ENCODE results near the gene NELFCD. TPM values are rescaled to one million over a fixed set of nuclear protein-coding genes. Genes with fewer than 3 reads are reported as not detected.

The NELFCD gene
- total and polyA plus RNA-seq, 4 donors = 31.5 to 93.9 (median 42.4) TPM

DNA sequence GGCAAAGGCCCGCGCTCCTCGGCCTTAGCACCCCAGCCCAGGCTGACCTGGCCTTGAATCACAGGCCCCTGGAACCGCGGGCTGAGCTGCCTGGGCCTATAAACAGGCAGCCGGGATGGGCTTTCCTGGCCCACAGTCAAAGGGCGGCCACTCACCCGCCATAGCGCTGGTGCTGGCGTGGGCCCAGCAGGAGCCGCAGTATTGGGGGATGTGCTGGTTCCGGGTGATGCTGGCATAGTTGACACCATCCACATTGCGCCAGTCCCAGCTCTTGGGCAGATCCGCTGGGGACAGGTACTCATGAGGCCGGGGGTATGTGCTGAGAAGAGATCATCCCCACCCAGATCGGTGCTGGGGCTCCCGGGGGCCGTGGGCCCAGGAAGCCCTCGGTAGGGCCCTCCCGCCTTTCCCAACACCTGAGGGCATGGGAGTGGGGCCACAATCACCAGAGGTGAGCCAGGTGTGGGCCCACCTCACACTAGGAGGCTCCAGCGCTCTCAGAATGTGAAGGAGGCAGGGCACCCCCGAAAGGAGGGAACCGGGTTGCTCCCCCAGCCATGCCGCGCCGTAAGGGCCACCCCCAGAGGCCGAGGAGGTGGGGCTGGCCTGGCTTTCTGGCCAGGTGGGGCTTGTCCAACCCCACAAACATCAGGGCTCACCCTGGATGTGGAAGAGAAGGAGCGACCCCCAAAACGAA lies 25.3 kb downstream of the NELFCD start:
- no peak for DNase-seq
- TF ChIP-seq, protein P1, sequence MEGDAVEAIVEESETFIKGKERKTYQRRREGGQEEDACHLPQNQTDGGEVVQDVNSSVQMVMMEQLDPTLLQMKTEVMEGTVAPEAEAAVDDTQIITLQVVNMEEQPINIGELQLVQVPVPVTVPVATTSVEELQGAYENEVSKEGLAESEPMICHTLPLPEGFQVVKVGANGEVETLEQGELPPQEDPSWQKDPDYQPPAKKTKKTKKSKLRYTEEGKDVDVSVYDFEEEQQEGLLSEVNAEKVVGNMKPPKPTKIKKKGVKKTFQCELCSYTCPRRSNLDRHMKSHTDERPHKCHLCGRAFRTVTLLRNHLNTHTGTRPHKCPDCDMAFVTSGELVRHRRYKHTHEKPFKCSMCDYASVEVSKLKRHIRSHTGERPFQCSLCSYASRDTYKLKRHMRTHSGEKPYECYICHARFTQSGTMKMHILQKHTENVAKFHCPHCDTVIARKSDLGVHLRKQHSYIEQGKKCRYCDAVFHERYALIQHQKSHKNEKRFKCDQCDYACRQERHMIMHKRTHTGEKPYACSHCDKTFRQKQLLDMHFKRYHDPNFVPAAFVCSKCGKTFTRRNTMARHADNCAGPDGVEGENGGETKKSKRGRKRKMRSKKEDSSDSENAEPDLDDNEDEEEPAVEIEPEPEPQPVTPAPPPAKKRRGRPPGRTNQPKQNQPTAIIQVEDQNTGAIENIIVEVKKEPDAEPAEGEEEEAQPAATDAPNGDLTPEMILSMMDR (IDR thresholded peaks at IDR 0.05; ENCODE audit: control extremely low read depth, extremely low read depth) = no peak
- Histone ChIP-seq H3K9ac (ENCODE audit: insufficient read depth in 1 of 2, low read length in 2 of 2) (peak overlapping the region; percentile 65 to 67), H3K36me3 (ENCODE audit: control insufficient read depth in 4 of 4, insufficient read depth in 4 of 4, low read length in 4 of 4) (peaks cover 0 to 21% (median under 1%) of the 10 kb centered on the region in 4 donors), H3K27ac (ENCODE audit: low read depth in 1 of 2, low read length in 1 of 2) (peak overlapping the region; percentile 86 to 95), H3K27me3 (ENCODE audit: control insufficient read depth in 3 of 3, insufficient read depth in 3 of 3, low read length in 2 of 3) (no peaks in the 10 kb centered on the region), H3K4me3 (peak overlapping the region; percentile 78), H3K9me3 (ENCODE audit: control insufficient read depth in 4 of 4, insufficient read depth in 3 of 4, low read length in 3 of 4) (no peaks in the 10 kb centered on the region), H3K4me1 (ENCODE audit: control insufficient read depth in 5 of 5, insufficient read depth in 5 of 5, low read length in 5 of 5) (peaks cover 0 to 29% (median 14%) of the 10 kb centered on the region in 5 donors)
- 22 to 38% methylated on average over 29 of the region's 29 CpGs for WGBS, 2 donors
- no peak for ATAC-seq (ENCODE audit: insufficient read depth, low FRiP score)

DNA sequence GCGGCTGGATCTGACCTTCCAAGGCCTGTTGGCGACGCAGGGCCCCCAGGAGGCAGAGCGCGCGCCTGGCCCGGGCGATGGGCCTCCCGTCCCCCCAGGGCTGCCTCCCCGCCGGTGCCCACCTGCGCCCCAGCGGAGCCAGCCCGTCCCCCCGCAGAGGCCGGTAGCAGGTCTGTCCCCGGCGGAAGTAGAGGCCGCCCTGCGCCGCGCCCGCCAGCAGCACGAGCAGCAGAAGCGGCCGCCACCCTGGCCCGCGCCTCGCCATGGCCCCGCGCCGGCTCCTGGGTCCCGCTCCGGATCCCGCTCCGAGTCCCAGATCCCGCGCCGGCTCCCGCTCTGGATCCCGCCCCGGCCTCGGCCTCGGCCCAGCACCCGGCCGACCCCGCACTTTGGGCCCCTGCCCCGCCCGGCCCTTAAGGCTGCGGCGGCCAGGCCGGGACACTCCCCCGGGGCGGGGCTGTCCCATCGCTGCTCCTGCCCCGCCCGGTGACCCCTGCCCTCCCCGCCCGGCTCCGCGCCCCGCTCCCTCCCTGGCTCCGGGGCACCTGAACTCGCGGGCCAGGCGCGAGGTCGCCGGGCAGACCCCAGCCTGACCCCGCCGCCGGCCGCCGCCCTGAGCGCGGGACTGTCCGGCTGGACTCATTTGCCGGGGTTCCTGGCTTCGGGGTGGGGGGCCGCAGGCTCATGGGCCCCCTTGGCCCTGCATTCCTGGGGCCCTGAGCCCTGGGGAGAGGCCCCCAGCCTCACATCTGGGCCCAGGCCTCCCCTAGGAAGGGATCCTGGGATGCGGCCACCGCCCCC lies 26.0 kb downstream of the NELFCD start, which contains the start of gene CTSZ:
Gene CTSZ, minus strand, starts transcription at position 391 of the 801 bp plus-strand sequence. Its CDS starts 126 bp downstream, at position 265.
- Histone ChIP-seq H3K36me3 (ENCODE audit: control insufficient read depth in 4 of 4, insufficient read depth in 4 of 4, low read length in 4 of 4) (peaks cover 0 to 13% (median 0%) of the 10 kb centered on the region in 4 donors), H3K4me3 (peak within 1 kb of the TSS; percentile 78), H3K27me3 (ENCODE audit: control insufficient read depth in 3 of 3, insufficient read depth in 3 of 3, low read length in 2 of 3) (no peaks in the 10 kb centered on the region), H3K4me1 (ENCODE audit: control insufficient read depth in 5 of 5, insufficient read depth in 5 of 5, low read length in 5 of 5) (peaks cover 0 to 29% (median 14%) of the 10 kb centered on the region in 5 donors), H3K9ac (ENCODE audit: insufficient read depth in 1 of 2, low read length in 2 of 2) (peak within 1 kb of the TSS; percentile 65 to 67), H3K27ac (ENCODE audit: low read depth in 1 of 2, low read length in 1 of 2) (peak within 1 kb of the TSS; percentile 86 to 95), H3K9me3 (ENCODE audit: control insufficient read depth in 4 of 4, insufficient read depth in 3 of 4, low read length in 3 of 4) (no peaks in the 10 kb centered on the region)
- ATAC-seq (ENCODE audit: insufficient read depth, low FRiP score) (peak; percentile 63), DNase-seq (peak; percentile 58 to 81 (median 73))
- TF ChIP-seq, protein P1 (IDR thresholded peaks at IDR 0.05; ENCODE audit: control extremely low read depth, extremely low read depth) = no peak
- 4 to 5% methylated on average over 38 to 82 of the region's 82 CpGs for WGBS, 2 donors

DNA sequence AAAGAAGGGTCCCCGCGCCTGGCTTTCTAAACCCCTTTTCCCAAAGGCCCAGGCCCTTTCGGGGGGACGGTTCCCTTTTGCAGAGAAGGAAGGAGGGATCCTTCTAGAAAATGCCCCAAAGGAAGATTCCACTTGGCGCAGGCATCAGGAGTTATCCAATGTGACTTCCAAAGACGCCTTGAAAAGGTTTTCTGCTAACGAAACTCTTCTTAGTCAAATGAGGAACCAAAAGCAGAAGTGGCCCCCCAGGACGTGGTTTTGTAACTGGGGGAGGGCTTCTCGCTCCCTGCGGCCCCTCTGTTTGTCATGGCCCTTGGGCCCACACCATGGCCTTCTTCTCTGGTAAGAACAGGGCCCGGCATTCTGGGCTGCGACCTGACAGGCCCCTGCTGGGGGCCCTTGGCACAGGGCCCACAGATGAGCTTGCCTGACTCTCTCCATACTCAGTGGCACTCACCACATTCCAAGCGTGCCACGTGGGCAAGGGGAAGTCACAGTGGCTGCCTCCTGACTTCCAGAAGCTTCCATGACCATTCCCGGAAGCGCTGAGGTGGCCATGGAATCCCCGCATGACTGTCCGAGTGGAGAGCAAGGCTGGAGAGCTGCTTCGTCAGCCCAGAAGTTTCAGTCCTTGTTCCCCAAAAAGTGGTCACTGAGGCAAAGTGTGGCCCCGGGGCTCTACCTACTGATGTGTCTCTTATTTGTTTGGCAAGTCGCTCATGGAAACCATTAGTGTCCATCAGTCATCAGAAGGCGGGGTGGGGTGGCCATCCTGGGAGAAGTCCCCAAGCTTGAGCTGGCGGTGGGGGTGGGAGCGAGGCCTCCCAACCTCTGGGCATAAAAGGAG lies 26.8 kb downstream of the NELFCD start:
- peak overlapping the region; percentile 86 to 95 for H3K27ac ChIP-seq (ENCODE audit: low read depth in 1 of 2, low read length in 1 of 2)
- H3K36me3 ChIP-seq (ENCODE audit: control insufficient read depth in 4 of 4, insufficient read depth in 4 of 4, low read length in 4 of 4) = peaks cover 0 to 6% (median 0%) of the 10 kb centered on the region in 4 donors
- H3K27me3 ChIP-seq (ENCODE audit: control insufficient read depth in 3 of 3, insufficient read depth in 3 of 3, low read length in 2 of 3) = no peaks in the 10 kb centered on the region
- ATAC-seq (ENCODE audit: insufficient read depth, low FRiP score) (peak; percentile 15), DNase-seq (no peak)
- H3K9me3 ChIP-seq (ENCODE audit: control insufficient read depth in 4 of 4, insufficient read depth in 3 of 4, low read length in 3 of 4) = no peaks in the 10 kb centered on the region
- H3K9ac ChIP-seq (ENCODE audit: insufficient read depth in 1 of 2, low read length in 2 of 2) = no peak overlapping the region
- H3K4me3 ChIP-seq = no peak overlapping the region
- H3K4me1 ChIP-seq (ENCODE audit: control insufficient read depth in 5 of 5, insufficient read depth in 5 of 5, low read length in 5 of 5) = peaks cover 0 to 29% (median 14%) of the 10 kb centered on the region in 5 donors
- TF ChIP-seq, protein P1 (IDR thresholded peaks at IDR 0.05; ENCODE audit: control extremely low read depth, extremely low read depth) = no peak
- WGBS, 2 donors = 53 to 71% methylated on average over 24 of the region's 24 CpGs

Data from lung (tissue), 12 donors.